Measurements from ENCODE around the gene HMGA1. TPM values are rescaled to one million over a fixed set of nuclear protein-coding genes. Genes with fewer than 3 reads are reported as not detected.

The HMGA1 gene
- total and polyA plus RNA-seq, 2 of the 13 experiments (the other 11 are each of a cell fraction or from before 2014, with no cell fraction given), result 117 to 145 TPM

DNA sequence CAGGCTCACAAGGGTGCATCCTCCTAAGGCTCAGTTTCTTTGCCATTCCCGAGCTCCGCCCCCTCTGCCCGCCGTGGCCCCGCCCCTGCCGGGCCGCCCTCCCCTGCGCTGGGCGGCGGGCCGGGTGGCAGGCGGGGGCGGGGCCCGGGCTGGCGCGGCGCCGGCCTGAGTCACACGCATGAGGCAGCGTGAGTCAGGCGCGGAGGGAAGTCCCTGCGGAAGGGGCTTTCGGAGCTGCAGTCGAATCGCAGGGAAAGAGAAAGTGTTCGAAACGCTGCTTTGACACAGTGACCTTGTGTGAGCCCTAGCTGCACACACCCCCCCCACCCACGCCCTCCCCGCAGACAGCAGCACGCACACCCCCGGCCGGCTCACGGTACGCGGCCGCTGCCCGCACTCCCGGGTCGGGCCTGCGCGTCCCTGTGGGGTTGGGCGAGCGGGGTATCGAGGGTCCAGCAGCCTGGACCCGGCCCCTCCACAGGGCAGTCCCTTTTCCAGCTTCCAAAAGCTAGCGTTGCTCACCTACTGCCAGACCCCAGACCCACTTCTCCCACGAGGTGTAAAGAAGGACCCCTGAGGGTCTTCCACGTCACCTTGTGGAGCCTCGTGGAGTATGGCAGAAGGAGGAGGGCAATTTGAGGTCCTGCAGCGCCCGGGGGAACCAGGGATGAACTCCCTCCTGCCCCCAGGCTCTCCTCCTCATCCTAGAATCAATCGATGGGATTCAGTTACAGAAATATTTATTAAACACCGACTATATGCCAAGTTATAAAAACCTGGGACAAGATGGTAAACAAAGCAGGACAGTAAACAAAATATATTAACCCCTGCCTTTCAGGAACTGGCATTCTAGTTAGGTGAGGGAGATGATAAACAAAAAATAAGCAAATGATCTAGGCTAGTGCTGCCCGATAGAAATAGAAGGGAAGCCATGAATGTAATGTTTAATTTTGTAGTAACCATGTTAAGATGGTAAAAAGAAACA lies 12.4 kb upstream of the HMGA1 start (continued):
- TF ChIP-seq, protein P1, sequence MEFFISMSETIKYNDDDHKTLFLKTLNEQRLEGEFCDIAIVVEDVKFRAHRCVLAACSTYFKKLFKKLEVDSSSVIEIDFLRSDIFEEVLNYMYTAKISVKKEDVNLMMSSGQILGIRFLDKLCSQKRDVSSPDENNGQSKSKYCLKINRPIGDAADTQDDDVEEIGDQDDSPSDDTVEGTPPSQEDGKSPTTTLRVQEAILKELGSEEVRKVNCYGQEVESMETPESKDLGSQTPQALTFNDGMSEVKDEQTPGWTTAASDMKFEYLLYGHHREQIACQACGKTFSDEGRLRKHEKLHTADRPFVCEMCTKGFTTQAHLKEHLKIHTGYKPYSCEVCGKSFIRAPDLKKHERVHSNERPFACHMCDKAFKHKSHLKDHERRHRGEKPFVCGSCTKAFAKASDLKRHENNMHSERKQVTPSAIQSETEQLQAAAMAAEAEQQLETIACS (CRISPR knock-in tag; IDR thresholded peaks at IDR 0.05), result no peak
- TF ChIP-seq ZMYM4 (CRISPR knock-in tag; IDR thresholded peaks at IDR 0.05) (no peak), ZFP62 (CRISPR knock-in tag; IDR thresholded peaks at IDR 0.05) (no peak), NPAS2 (CRISPR knock-in tag; IDR thresholded peaks at IDR 0.05; ENCODE audit: borderline replicate concordance) (no peak), FOSL1 (CRISPR knock-in tag; IDR thresholded peaks at IDR 0.05; ENCODE audit: borderline replicate concordance) (no peak), NCOA1 (CRISPR knock-in tag; IDR thresholded peaks at IDR 0.05) (no peak), SMAD1 (CRISPR knock-in tag; IDR thresholded peaks at IDR 0.05; ENCODE audit: borderline replicate concordance, low read depth) (peak; percentile 20; the same call in 1 of the 2 replicates), ZZZ3 (CRISPR knock-in tag; IDR thresholded peaks at IDR 0.05; ENCODE audit: borderline replicate concordance) (no peak), POLR2G (IDR thresholded peaks at IDR 0.05; ENCODE audit: low read depth, low read length) (peak; percentile 76), ZNF12 (CRISPR knock-in tag; IDR thresholded peaks at IDR 0.05) (peak; percentile 64; the same call in 1 of the 2 replicates), SOX6 (IDR thresholded peaks at IDR 0.05) (no peak), SOX6 (CRISPR knock-in tag; IDR thresholded peaks at IDR 0.05) (no peak), ZSCAN30 (CRISPR knock-in tag; IDR thresholded peaks at IDR 0.05) (no peak), ZNF431 (CRISPR knock-in tag; IDR thresholded peaks at IDR 0.05; ENCODE audit: borderline replicate concordance, low read depth) (peak; percentile 54; the same call in 1 of the 2 replicates), ZNF274 (CRISPR knock-in tag; IDR thresholded peaks at IDR 0.05) (peak; percentile 81; the same call in 1 of the 2 replicates), ZFAT (CRISPR knock-in tag; conservative IDR thresholded peaks at IDR 0.05) (no peak), MED13 (CRISPR knock-in tag; IDR thresholded peaks at IDR 0.05) (no peak), ONECUT2 (CRISPR knock-in tag; IDR thresholded peaks at IDR 0.05) (no peak)
- TF ChIP-seq, protein P2, sequence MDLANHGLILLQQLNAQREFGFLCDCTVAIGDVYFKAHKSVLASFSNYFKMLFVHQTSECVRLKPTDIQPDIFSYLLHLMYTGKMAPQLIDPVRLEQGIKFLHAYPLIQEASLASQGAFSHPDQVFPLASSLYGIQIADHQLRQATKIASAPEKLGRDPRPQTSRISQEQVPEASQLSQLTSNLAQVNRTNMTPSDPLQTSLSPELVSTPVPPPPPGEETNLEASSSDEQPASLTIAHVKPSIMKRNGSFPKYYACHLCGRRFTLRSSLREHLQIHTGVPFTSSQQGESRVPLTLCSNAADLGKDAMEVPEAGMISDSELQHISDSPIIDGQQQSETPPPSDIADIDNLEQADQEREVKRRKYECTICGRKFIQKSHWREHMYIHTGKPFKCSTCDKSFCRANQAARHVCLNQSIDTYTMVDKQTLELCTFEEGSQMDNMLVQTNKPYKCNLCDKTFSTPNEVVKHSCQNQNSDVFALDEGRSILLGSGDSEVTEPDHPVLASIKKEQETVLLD (CRISPR knock-in tag; IDR thresholded peaks at IDR 0.05; ENCODE audit: low read depth), result no peak
- TF ChIP-seq, protein P3, sequence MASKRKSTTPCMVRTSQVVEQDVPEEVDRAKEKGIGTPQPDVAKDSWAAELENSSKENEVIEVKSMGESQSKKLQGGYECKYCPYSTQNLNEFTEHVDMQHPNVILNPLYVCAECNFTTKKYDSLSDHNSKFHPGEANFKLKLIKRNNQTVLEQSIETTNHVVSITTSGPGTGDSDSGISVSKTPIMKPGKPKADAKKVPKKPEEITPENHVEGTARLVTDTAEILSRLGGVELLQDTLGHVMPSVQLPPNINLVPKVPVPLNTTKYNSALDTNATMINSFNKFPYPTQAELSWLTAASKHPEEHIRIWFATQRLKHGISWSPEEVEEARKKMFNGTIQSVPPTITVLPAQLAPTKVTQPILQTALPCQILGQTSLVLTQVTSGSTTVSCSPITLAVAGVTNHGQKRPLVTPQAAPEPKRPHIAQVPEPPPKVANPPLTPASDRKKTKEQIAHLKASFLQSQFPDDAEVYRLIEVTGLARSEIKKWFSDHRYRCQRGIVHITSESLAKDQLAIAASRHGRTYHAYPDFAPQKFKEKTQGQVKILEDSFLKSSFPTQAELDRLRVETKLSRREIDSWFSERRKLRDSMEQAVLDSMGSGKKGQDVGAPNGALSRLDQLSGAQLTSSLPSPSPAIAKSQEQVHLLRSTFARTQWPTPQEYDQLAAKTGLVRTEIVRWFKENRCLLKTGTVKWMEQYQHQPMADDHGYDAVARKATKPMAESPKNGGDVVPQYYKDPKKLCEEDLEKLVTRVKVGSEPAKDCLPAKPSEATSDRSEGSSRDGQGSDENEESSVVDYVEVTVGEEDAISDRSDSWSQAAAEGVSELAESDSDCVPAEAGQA (IDR thresholded peaks at IDR 0.05; ENCODE audit: low read depth), result no peak
- TF ChIP-seq, protein P3 (CRISPR knock-in tag; IDR thresholded peaks at IDR 0.05; ENCODE audit: borderline replicate concordance), result no peak

Data from HepG2 (cell line).